Measurements from ENCODE around the gene CCDC77. TPM values are rescaled to one million over a fixed set of nuclear protein-coding genes. Genes with fewer than 3 reads are reported as not detected.

The CCDC77 gene
- polyA plus RNA-seq, 1 experiment = 7.3 TPM

DNA sequence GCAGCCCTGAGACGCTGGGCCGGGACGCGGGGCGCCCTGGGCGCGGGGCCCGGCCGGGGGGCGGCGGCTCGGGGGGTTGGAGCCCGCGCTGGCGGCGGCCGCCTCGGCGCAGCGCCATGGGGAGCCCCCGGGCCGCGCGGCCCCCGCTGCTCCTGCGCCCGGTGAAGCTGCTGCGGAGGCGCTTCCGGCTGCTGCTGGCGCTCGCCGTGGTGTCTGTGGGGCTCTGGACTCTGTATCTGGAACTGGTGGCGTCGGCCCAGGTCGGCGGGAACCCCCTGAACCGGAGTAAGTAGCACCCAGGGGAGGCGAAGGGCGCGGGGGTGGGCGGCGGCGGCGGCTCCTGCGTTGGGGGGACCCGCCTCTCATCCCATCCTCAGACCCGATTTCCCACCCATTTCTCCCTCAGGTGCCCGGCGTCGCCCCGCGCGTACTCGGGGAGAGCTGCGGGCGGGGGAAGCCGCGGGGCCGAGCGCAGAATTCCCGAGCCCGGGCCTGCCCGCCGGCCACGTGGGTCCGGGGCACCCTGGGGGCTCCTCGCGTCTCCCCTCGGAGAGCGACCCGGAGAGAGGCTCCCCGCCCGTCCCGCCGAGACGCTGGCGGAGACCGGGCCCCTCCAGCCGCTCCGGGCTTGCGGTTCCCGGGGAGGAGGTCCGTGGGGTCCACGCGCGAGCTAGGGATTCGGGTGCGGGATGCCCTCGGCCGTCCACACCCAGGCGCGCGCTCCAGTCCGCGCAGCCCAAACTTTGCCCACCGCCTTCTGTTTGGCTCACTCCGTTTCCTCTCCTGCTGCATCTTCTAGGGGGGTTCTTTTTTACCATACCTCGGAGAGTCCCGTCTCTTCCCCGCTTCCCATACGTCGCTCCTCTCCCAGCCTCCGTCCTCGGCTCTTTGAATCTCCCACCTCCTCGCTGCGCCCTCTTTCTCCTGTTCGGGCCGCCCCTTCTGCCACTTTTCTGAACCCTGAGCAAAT is 59.1 kb downstream of the CCDC77 start:
- ChIA-PET CTCF (no interaction called here), POLR2A (interaction anchor here (0.5 kb wide), 1 partner anchor 637 kb away, joined by 5 read pairs; no protein-coding TSS in a partner anchor)
- Histone ChIP-seq H3K9me3 (ENCODE audit: control insufficient read depth, insufficient read depth, low read length) (no peaks in the 10 kb centered on the region), H3K27ac (ENCODE audit: low read depth, low read length) (no peak overlapping the region), H3K4me3 (ENCODE audit: low read depth, low read length) (peak overlapping the region; percentile 45; the same call in 1 of the 2 replicates), H3K27me3 (ENCODE audit: control insufficient read depth, insufficient read depth, low read length) (peaks cover 67% of the 10 kb centered on the region)
- TF ChIP-seq, protein P1, sequence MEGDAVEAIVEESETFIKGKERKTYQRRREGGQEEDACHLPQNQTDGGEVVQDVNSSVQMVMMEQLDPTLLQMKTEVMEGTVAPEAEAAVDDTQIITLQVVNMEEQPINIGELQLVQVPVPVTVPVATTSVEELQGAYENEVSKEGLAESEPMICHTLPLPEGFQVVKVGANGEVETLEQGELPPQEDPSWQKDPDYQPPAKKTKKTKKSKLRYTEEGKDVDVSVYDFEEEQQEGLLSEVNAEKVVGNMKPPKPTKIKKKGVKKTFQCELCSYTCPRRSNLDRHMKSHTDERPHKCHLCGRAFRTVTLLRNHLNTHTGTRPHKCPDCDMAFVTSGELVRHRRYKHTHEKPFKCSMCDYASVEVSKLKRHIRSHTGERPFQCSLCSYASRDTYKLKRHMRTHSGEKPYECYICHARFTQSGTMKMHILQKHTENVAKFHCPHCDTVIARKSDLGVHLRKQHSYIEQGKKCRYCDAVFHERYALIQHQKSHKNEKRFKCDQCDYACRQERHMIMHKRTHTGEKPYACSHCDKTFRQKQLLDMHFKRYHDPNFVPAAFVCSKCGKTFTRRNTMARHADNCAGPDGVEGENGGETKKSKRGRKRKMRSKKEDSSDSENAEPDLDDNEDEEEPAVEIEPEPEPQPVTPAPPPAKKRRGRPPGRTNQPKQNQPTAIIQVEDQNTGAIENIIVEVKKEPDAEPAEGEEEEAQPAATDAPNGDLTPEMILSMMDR (IDR thresholded peaks at IDR 0.05; ENCODE audit: low read depth, low read length) = no peak
- DNase-seq (ENCODE audit: low read depth, low spot score) = no peak

DNA sequence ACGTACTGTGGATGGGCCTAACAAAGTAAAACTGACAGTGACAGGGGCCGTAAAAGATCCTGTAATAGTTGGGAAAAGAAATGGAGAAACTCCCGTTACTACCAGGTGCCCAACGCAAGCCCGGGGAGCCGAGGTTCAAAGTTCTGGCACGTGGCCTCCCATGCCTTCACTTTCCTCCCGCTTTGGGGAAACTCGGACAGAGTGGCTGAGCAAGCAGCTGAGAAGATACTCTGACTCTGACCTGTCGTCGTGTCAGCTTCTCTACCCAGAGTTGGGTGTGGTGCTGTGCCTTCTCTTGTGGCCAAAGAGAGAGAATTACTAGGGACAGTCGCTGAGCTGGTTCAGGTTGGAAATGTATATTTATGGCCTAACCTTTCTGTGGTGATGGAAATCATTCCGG is 60.0 kb downstream of the CCDC77 start:
- Histone ChIP-seq H3K27me3 (ENCODE audit: control insufficient read depth, insufficient read depth, low read length) (peaks cover 63% of the 10 kb centered on the region), H3K27ac (ENCODE audit: low read depth, low read length) (no peak overlapping the region), H3K4me3 (ENCODE audit: low read depth, low read length) (no peak overlapping the region), H3K9me3 (ENCODE audit: control insufficient read depth, insufficient read depth, low read length) (no peaks in the 10 kb centered on the region)
- TF ChIP-seq, protein P1 (IDR thresholded peaks at IDR 0.05; ENCODE audit: low read depth, low read length) = no peak
- no peak for DNase-seq (ENCODE audit: low read depth, low spot score)
- ChIA-PET CTCF (no interaction called here), POLR2A (interaction anchor here (0.5 kb wide), 1 partner anchor 636 kb away, joined by 5 read pairs; no protein-coding TSS in a partner anchor)

DNA sequence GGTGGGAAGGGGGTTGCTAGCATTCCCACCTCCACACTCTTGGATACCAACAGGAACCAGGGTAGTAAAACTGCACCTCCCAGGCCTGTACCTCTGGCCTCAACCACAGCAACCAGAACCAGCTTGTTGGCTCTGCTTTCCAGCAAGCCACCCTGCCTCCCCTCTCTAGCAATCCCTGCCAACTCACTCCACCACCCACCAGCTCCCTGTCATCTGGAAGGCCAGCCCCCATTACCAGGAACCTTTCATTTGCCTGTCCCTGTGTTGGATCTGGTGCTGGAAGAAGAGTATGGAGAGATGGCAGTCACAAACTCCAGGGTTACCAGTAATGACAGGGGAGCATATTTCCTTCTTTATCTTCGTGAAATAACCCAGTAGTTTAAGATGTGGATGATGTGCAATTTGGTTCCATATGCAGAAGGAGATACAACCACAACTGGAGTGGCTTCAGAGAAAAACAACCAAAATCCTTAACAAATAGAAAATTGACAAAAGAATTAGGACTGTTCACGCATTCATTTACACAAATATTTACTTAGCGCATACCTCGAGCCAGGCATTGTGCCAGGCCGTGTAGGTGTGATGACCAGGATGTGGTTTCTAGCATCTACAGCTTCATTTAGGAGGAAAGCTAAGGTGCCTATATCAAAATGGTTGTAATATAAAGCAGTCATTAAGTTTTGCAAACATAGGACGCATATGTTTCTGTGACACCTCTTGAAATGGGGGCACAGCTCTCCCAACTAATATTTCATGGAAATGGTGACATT is 61.7 kb downstream of the CCDC77 start:
- DNase-seq (ENCODE audit: low read depth, low spot score) = no peak
- H3K27me3 ChIP-seq (ENCODE audit: control insufficient read depth, insufficient read depth, low read length) = peaks cover 56% of the 10 kb centered on the region
- no peaks in the 10 kb centered on the region for H3K9me3 ChIP-seq (ENCODE audit: control insufficient read depth, insufficient read depth, low read length)
- H3K27ac ChIP-seq (ENCODE audit: low read depth, low read length) = no peak overlapping the region
- ChIA-PET POLR2A (no interaction called here), CTCF (no interaction called here)
- H3K4me3 ChIP-seq (ENCODE audit: low read depth, low read length) = no peak overlapping the region
- TF ChIP-seq, protein P1 (IDR thresholded peaks at IDR 0.05; ENCODE audit: low read depth, low read length) = no peak

DNA sequence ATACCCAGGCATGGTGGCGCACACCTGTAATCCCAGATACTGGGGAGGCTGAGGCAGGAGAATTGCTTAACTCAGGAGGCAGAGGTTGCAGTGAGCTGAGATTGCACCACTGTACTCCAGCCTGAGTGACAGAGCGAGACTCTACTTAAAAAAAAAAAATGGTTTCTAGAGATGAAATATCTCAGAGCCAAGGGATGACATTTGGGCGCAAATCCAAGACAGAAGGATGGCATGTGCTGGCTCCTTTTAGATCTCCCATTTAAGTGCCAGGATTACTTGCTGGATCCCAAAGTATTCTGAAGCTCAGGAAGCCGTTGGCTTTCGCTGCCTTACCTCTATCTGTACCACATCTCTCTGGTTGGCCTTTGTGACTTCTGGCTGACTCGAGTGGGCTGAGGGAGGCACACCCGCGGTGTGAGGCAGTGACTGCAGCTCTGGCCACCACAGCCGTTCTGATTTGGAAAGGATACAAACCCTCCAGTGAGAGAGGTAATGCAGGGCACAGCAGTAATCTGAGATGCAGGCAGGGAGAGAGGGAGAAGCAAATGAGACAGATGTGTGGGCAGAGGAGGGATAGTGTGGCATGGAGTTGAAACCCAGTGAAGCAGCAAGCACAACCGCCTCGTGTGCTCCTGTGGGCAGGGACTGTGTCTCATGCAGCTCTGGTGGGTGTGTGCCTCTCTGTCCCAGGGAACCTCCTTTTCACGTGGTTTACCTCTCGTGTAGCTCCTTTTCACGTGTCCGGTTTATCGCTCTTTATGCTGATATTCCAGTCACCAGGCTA is 63.2 kb downstream of the CCDC77 start:
- Histone ChIP-seq H3K4me3 (ENCODE audit: low read depth, low read length) (no peak overlapping the region), H3K9me3 (ENCODE audit: control insufficient read depth, insufficient read depth, low read length) (no peaks in the 10 kb centered on the region), H3K27ac (ENCODE audit: low read depth, low read length) (no peak overlapping the region), H3K27me3 (ENCODE audit: control insufficient read depth, insufficient read depth, low read length) (peaks cover 48% of the 10 kb centered on the region)
- TF ChIP-seq, protein P1 (IDR thresholded peaks at IDR 0.05; ENCODE audit: low read depth, low read length) = no peak
- ChIA-PET CTCF (no interaction called here), POLR2A (no interaction called here)
- DNase-seq (ENCODE audit: low read depth, low spot score) = no peak

All from AG04450 (cell line).